Fibroblast of lung (primary cell): ENCODE measurements around the gene CPOX. TPM values are rescaled to one million over a fixed set of nuclear protein-coding genes. Genes with fewer than 3 reads are reported as not detected.

Experiments
- DNase-seq, 2 donors: peaks; one replicate each; pipeline versions ENCODE4 v3.0.0 to v3.0.0-alpha.2; 2010; ENCODE audit warnings: low read depth in 2 of 2
- H2AFZ ChIP-seq: 2 replicates; pipeline ENCODE4 v1.5.1; 2012; ENCODE audit warnings: low read length, control low read depth, inconsistent platforms
- H3K27ac ChIP-seq: 2 replicates; pipeline ENCODE4 v1.5.1; 2011; ENCODE audit warnings: low read length, control low read depth; ENCODE audit not compliant: insufficient read depth
- H3K27me3 ChIP-seq: 2 replicates; pipeline ENCODE4 v1.5.1; 2011; ENCODE audit warnings: mild to moderate bottlenecking, low read length; ENCODE audit not compliant: control insufficient read depth, insufficient read depth
- H3K36me3 ChIP-seq: 2 replicates; pipeline ENCODE4 v1.5.1; 2011; ENCODE audit warnings: low read length; ENCODE audit not compliant: control insufficient read depth, insufficient read depth
- H3K4me1 ChIP-seq: 2 replicates; pipeline ENCODE4 v1.5.1; 2011; ENCODE audit warnings: low read length; ENCODE audit not compliant: control insufficient read depth, insufficient read depth; ENCODE audit errors: extremely low read depth
- H3K4me2 ChIP-seq: 2 replicates; pipeline ENCODE4 v1.5.1; 2011; ENCODE audit warnings: low read length, control low read depth; ENCODE audit not compliant: insufficient read depth; ENCODE audit errors: extremely low read depth
- H3K4me3 ChIP-seq, 4 experiments: fragments of 200-600 bp in 1 of 4; sonication (generic) in 1 of 4; replicated peaks in 1 of 4; 2 replicates each; pipeline ENCODE4 v1.5.1; 2011 to 2016; ENCODE audit warnings: low read length in 4 of 4, low read depth in 3 of 4, mild to moderate bottlenecking in 3 of 4, control low read depth in 2 of 4, inconsistent platforms in 1 of 4, mixed read lengths in 1 of 4; ENCODE audit not compliant: insufficient read depth in 1 of 4; ENCODE audit errors: control extremely low read depth in 1 of 4
- H3K79me2 ChIP-seq: 2 replicates; pipeline ENCODE4 v1.5.1; 2012; ENCODE audit warnings: mild to moderate bottlenecking, low read length, inconsistent platforms; ENCODE audit not compliant: control insufficient read depth, insufficient read depth
- H3K9ac ChIP-seq: 2 replicates; pipeline ENCODE4 v1.5.1; 2011; ENCODE audit warnings: mild to moderate bottlenecking, low read length, control low read depth; ENCODE audit not compliant: insufficient read depth
- H3K9me3 ChIP-seq: 2 replicates; pipeline ENCODE4 v1.5.1; 2012; ENCODE audit warnings: low read depth, low read length; ENCODE audit not compliant: control insufficient read depth, insufficient read depth
- H4K20me1 ChIP-seq: 2 replicates; pipeline ENCODE4 v1.5.1; 2011; ENCODE audit warnings: low read length; ENCODE audit not compliant: control insufficient read depth, insufficient read depth; ENCODE audit errors: extremely low read depth
- CTCF ChIP-seq, 2 donors: IDR thresholded peaks in 1 of 2; conservative IDR thresholded peaks in 1 of 2; 1 replicate in 1 of 2; 2 replicates in 1 of 2; pipeline ENCODE4 v1.5.1; 2011 to 2012; ENCODE audit warnings: low read length in 2 of 2, control low read depth in 1 of 2, inconsistent platforms in 1 of 2, low read depth in 1 of 2, mild to moderate bottlenecking in 1 of 2
- EZH2 ChIP-seq: IDR thresholded peaks from 2 replicates; pipeline ENCODE4 v1.5.1; 2012; ENCODE audit warnings: low read length, control low read depth, mild to moderate bottlenecking; ENCODE audit errors: missing control alignments
- polyA plus RNA-seq, 2 donors: library from polyadenylated mRNA; depleted of rRNA in 1 of 2; stranded (reverse) in 1 of 2; unstranded in 1 of 2; fragments of >200 nt; gene quantifications; 2 replicates each; pipeline ENCODE4 v1.2.1, GENCODE V29; 2011 to 2012; ENCODE audit warnings: missing spikeins in 1 of 2
- total RNA-seq: library from RNA; depleted of rRNA; stranded (reverse); fragments of >200 nt; gene quantifications from 2 replicates; pipeline ENCODE4 v1.2.1, GENCODE V29; 2014

Gene CPOX
- total and polyA plus RNA-seq, 2 donors (not counting 1 experiment from before 2014, with no cell fraction given): 17.3 to 25.1 TPM

- Histone ChIP-seq H3K79me2 (no peaks in the 10 kb centered on the region), H3K36me3 (no peaks in the 10 kb centered on the region), H3K4me1 (no peaks in the 10 kb centered on the region), H3K4me2 (no peak overlapping the region), H3K27me3 (no peaks in the 10 kb centered on the region), H3K4me3 (no peak overlapping the region), H3K9ac (no peak overlapping the region), H3K27ac (no peak overlapping the region), H3K9me3 (no peaks in the 10 kb centered on the region), H4K20me1 (no peaks in the 10 kb centered on the region), H2AFZ (no peak overlapping the region)
- TF ChIP-seq CTCF (conservative IDR thresholded peaks at IDR 0.05 in 1 of 2, IDR thresholded peaks at IDR 0.05 in 1 of 2; ENCODE audit: low read depth in 1 of 2, low read length in 2 of 2) (no peak), EZH2 (no peak)
- DNase-seq: no peak
Observed at GRCh38 chr3:98582042-98582441, 11.4 kb downstream of the CPOX start.

GRCh38 chr3:98581474-98581873, 11.9 kb downstream of the CPOX start:
- Histone ChIP-seq H3K27me3 (no peaks in the 10 kb centered on the region), H3K36me3 (no peaks in the 10 kb centered on the region), H3K79me2 (no peaks in the 10 kb centered on the region), H4K20me1 (no peaks in the 10 kb centered on the region), H3K9ac (no peak overlapping the region), H3K4me3 (no peak overlapping the region), H2AFZ (no peak overlapping the region), H3K4me2 (no peak overlapping the region), H3K9me3 (no peaks in the 10 kb centered on the region), H3K27ac (no peak overlapping the region), H3K4me1 (no peaks in the 10 kb centered on the region)
- TF ChIP-seq CTCF (conservative IDR thresholded peaks at IDR 0.05 in 1 of 2, IDR thresholded peaks at IDR 0.05 in 1 of 2; ENCODE audit: low read depth in 1 of 2, low read length in 2 of 2) (no peak), EZH2 (no peak)
- no peak for DNase-seq

GRCh38 chr3:98580401-98581386, 12.7 kb downstream of the CPOX start:
- Histone ChIP-seq H3K4me3 (no peak overlapping the region), H2AFZ (no peak overlapping the region), H3K9ac (no peak overlapping the region), H4K20me1 (no peaks in the 10 kb centered on the region), H3K36me3 (no peaks in the 10 kb centered on the region), H3K9me3 (no peaks in the 10 kb centered on the region), H3K27ac (no peak overlapping the region), H3K27me3 (no peaks in the 10 kb centered on the region), H3K4me1 (no peaks in the 10 kb centered on the region), H3K79me2 (no peaks in the 10 kb centered on the region), H3K4me2 (no peak overlapping the region)
- DNase-seq: no peak
- TF ChIP-seq EZH2 (no peak), CTCF (conservative IDR thresholded peaks at IDR 0.05 in 1 of 2, IDR thresholded peaks at IDR 0.05 in 1 of 2; ENCODE audit: low read depth in 1 of 2, low read length in 2 of 2) (no peak)
